Heart right ventricle (tissue), 16 donors: ENCODE measurements around the gene MXD4. TPM values are rescaled to one million over a fixed set of nuclear protein-coding genes. Genes with fewer than 3 reads are reported as not detected.

ENCODE experiments used
- ATAC-seq, 8 donors: fragments of 200-7000 bp; cut with Tn5 transposase; one replicate each; pipeline ENCODE4 v1.9.1; 2020; ENCODE audit warnings: mild to moderate bottlenecking in 8 of 8, moderate library complexity in 8 of 8, moderate number of reproducible peaks in 1 of 8
- DNase-seq, 2 donors: peaks; one replicate each; pipeline ENCODE4 v3.0.0-alpha.2; 2020
- H3K27ac ChIP-seq, 10 donors: fragments of 200-600 bp; sonication (generic) in 2 of 10; one replicate each; pipeline versions ENCODE4 v1.5.0 to v1.8.0; 2020 to 2022; ENCODE audit warnings: mild to moderate bottlenecking in 3 of 10
- H3K27me3 ChIP-seq, 7 donors: fragments of 200-600 bp; one replicate each; pipeline ENCODE4 v1.8.0; 2021 to 2022; ENCODE audit warnings: mild to moderate bottlenecking in 2 of 7
- H3K36me3 ChIP-seq, 9 donors: fragments of 200-600 bp; sonication (generic) in 1 of 9; one replicate each; pipeline versions ENCODE4 v1.5.0 to v1.8.0; 2020 to 2022; ENCODE audit warnings: mild to moderate bottlenecking in 2 of 9
- H3K4me1 ChIP-seq, 9 donors: fragments of 200-600 bp; sonication (generic) in 1 of 9; one replicate each; pipeline versions ENCODE4 v1.5.0 to v1.8.0; 2020 to 2022; ENCODE audit warnings: mild to moderate bottlenecking in 4 of 9
- H3K4me3 ChIP-seq, 10 donors: fragments of 200-600 bp; sonication (generic) in 2 of 10; one replicate each; pipeline versions ENCODE4 v1.5.0 to v1.8.0; 2020 to 2022; ENCODE audit warnings: mild to moderate bottlenecking in 7 of 10, moderate library complexity in 2 of 10
- H3K9me3 ChIP-seq, 11 donors: fragments of 200-600 bp in 10 of 11; sonication (generic) in 2 of 11; one replicate each; pipeline versions ENCODE4 v1.5.0 to v1.8.0; 2013 to 2022; ENCODE audit warnings: mild to moderate bottlenecking in 2 of 11, control low read depth in 1 of 11, moderate library complexity in 1 of 11
- CTCF ChIP-seq, 9 donors: fragments of 200-600 bp; sonication (generic) in 2 of 9; IDR thresholded peaks; one replicate each; pipeline versions ENCODE4 v1.5.0 to v1.8.0; 2021 to 2022; ENCODE audit warnings: antibody characterized with exemption in 9 of 9, mild to moderate bottlenecking in 5 of 9, moderate library complexity in 1 of 9
- WGBS, 2 donors: extraction: QIAGEN DNeasy Blood & Tissue Kit; methylation state at CpG; one replicate each; pipeline ENCODE4 v1.1.7; 2013; ENCODE audit warnings: inconsistent platforms in 1 of 2; 5-methylcytosine and 5-hydroxymethylcytosine counted together
- intact Hi-C, 10 donors: fragments of 100-400 bp; cut with DNase I; formaldehyde crosslinking; loops; one replicate each; pipeline versions ENCODE4 v1.11.1 to v1.14.2; 2022
- polyA plus RNA-seq, 2 donors: library from polyadenylated mRNA; stranded (reverse); fragments of 200-250 nt; gene quantifications; one replicate each; pipeline ENCODE4 v1.2.3, GENCODE V29; 2013
- total RNA-seq, 10 donors: library from RNA; stranded (reverse); fragmentation: NEBNext Ultra II Directional in 3 of 10; extraction: Animal tissue kit (Norgen Biotek cat#: 25700) in 3 of 10; gene quantifications; one replicate each; pipeline versions ENCODE4 v1.2.1 to v1.2.4, GENCODE V29; 2021 to 2023
- donor health status: Arrhythmogenic right ventricular cardiomyopathy.
- donor health status: ischemic (EF 13 %, LVEDD 7.1; RV severe dilation, severe dysfunction).
- donor health status: healthy with polysubstance abuse.
- donor health status: DM: no; HTN: yes; CAD: no.
- donor health status: DM: no; HTN: no; CAD: no.
- donor health status: ischemic (EF 25% LVEDD 6.9; RV normal size, moderate dysfunction).
- donor health status: ischemic (EF 25% LVEDD 5.7; RV mildly dilated, moderate dysfunction).
- donor health status: healthy.
- donor health status: DM: yes; HTN: yes; CAD: no.
- donor health status: Ischemic cardiomyopathy.
- donor health status: ischemic (EF 35%, LVEDD 5.7; RV mildly dilated, moderate dysfunction).
- donor health status: nonischemic (EF 11% LVEDD 7.7; RV severe dilation, severe dysfunction).
- donor health status: DM: yes; HTN: yes; CAD: no.
- donor health status: PGD.
- donor health status: ischemic (EF 29% LVEDD 5.4; RV normal size, mild dysfunction).
- donor health status: nonischemic (EF 23%, LVEDD 6.1; RV moderate dilation, normal function).

MXD4 gene
- total and polyA plus RNA-seq, 12 donors = 19.1 to 82.2 (median 28.2) TPM

GRCh38 chr4:2299794-2300193, 37.9 kb upstream of the MXD4 start:
- Histone ChIP-seq H3K4me3 (no peak overlapping the region), H3K27me3 (no peaks in the 10 kb centered on the region), H3K4me1 (peaks cover 0 to 9% (median 0%) of the 10 kb centered on the region in 9 donors), H3K36me3 (peaks cover 0 to 7% (median 0%) of the 10 kb centered on the region in 9 donors), H3K9me3 (peaks cover 0 to 9% (median 4%) of the 10 kb centered on the region in 11 donors), H3K27ac (no peak overlapping the region)
- DNase-seq (no peak), ATAC-seq (no peak)
- TF ChIP-seq CTCF (IDR thresholded peaks at IDR 0.05) = no peak
- 98 to 99% methylated on average over 2 of the region's 2 CpGs for WGBS, 2 donors
- intact Hi-C loops = no loop called here

- no peak overlapping the region for H3K4me3 ChIP-seq
- no peaks in the 10 kb centered on the region for H3K27me3 ChIP-seq
- no peak overlapping the region for H3K27ac ChIP-seq
- TF ChIP-seq CTCF (IDR thresholded peaks at IDR 0.05) = no peak
- intact Hi-C loops = no loop called here
- peaks cover 0 to 9% (median 0%) of the 10 kb centered on the region in 9 donors for H3K4me1 ChIP-seq
- H3K36me3 ChIP-seq = peaks cover 0 to 7% (median 0%) of the 10 kb centered on the region in 9 donors
- ATAC-seq (no peak), DNase-seq (no peak)
- H3K9me3 ChIP-seq = peaks cover 0 to 16% (median 4%) of the 10 kb centered on the region in 11 donors
- 85 to 86% methylated on average over 23 of the region's 23 CpGs for WGBS, 2 donors
These were observed 36.7 kb upstream of the MXD4 start for GRCh38 chr4:2298532-2298991.

GRCh38 chr4:2297606-2298531, 36.0 kb upstream of the MXD4 start:
- H3K27me3 ChIP-seq = no peaks in the 10 kb centered on the region
- no peak for ATAC-seq
- H3K9me3 ChIP-seq = peaks cover 0 to 16% (median 4%) of the 10 kb centered on the region in 11 donors
- peaks cover 0 to 9% (median 0%) of the 10 kb centered on the region in 9 donors for H3K4me1 ChIP-seq
- TF ChIP-seq CTCF (IDR thresholded peaks at IDR 0.05) = no peak
- H3K27ac ChIP-seq = no peak overlapping the region
- DNase-seq = no peak
- intact Hi-C loops = no loop called here
- 85 to 88% methylated on average over 36 to 40 of the region's 40 CpGs for WGBS, 2 donors
- H3K4me3 ChIP-seq = no peak overlapping the region
- peaks cover 0 to 7% (median 0%) of the 10 kb centered on the region in 9 donors for H3K36me3 ChIP-seq

- intact Hi-C loops = no loop called here
- no peaks in the 10 kb centered on the region for H3K36me3 ChIP-seq
- ATAC-seq (peak in 7 of 8 donors; percentile 37 to 78 (median 55)), DNase-seq (peak in 1 of 2 donors; percentile 42)
- 85% methylated on average over 37 of the region's 37 CpGs for WGBS, 2 donors
- H3K4me1 ChIP-seq = peaks cover 0 to 9% (median 0%) of the 10 kb centered on the region in 9 donors
- H3K27me3 ChIP-seq = no peaks in the 10 kb centered on the region
- H3K9me3 ChIP-seq = peaks cover 0 to 9% (median 0%) of the 10 kb centered on the region in 11 donors
- H3K4me3 ChIP-seq = no peak overlapping the region
- no peak for TF ChIP-seq CTCF (IDR thresholded peaks at IDR 0.05)
- H3K27ac ChIP-seq = no peak overlapping the region
These were observed 35.0 kb upstream of the MXD4 start for GRCh38 chr4:2296631-2297601.
